Neural cell (in vitro differentiated cells): Measurements from ENCODE around the gene MRPS10. TPM values are rescaled to one million over a fixed set of nuclear protein-coding genes. Genes with fewer than 3 reads are reported as not detected.
A peak's percentile ranks its signal among the peaks of the same experiment; 100 is the strongest.

Source experiments
- H2AFZ ChIP-seq: fragments of 200-600, 300-800 bp; sonication (generic), shearing (Covaris generic); 2 replicates; pipeline ENCODE4 v1.6.0; 2014; ENCODE audit warnings: low read depth, mild to moderate bottlenecking, antibody characterized with exemption, low read length, moderate library complexity
- H3F3A ChIP-seq: fragments of 200-600 bp; shearing (Covaris generic); 2 replicates; pipeline ENCODE4 v1.6.1; 2016; ENCODE audit warnings: mild to moderate bottlenecking, moderate library complexity, mixed read lengths, antibody characterized with exemption, low read length; ENCODE audit not compliant: insufficient read depth, poor library complexity, severe bottlenecking
- H3K27ac ChIP-seq: fragments of 200-600, 300-800 bp; sonication (generic), shearing (Covaris generic); 2 replicates; pipeline ENCODE4 v1.5.1; 2014; ENCODE audit warnings: mild to moderate bottlenecking, low read length, moderate library complexity
- H3K27me3 ChIP-seq: fragments of 300-800, 200-600 bp; sonication (generic), shearing (Covaris generic); 2 replicates; pipeline ENCODE4 v1.6.0; 2014; ENCODE audit warnings: mild to moderate bottlenecking, low read depth, low read length, moderate library complexity; ENCODE audit not compliant: insufficient read depth
- H3K36me3 ChIP-seq: fragments of 300-800, 200-600 bp; sonication (generic), shearing (Covaris generic); 2 replicates; pipeline ENCODE4 v1.5.1; 2014; ENCODE audit warnings: mild to moderate bottlenecking, antibody characterized with exemption, low read length, moderate library complexity; ENCODE audit not compliant: insufficient read depth
- H3K4me2 ChIP-seq: fragments of 300-800, 200-600 bp; sonication (generic), shearing (Covaris generic); 2 replicates; pipeline ENCODE4 v1.6.0; 2014; ENCODE audit warnings: mild to moderate bottlenecking, low read length
- H3K4me3 ChIP-seq: fragments of 300-800, 200-600 bp; sonication (generic), shearing (Covaris generic); 2 replicates; pipeline ENCODE4 v1.5.1; 2014; ENCODE audit warnings: mild to moderate bottlenecking, low read length, moderate library complexity
- H3K79me2 ChIP-seq: fragments of 200-600 bp; shearing (Covaris generic); replicated peaks from 2 replicates; pipeline ENCODE4 v1.6.0; 2014; ENCODE audit warnings: mild to moderate bottlenecking, low read length, moderate library complexity; ENCODE audit not compliant: insufficient read depth
- H3K9ac ChIP-seq: fragments of 300-800, 200-600 bp; sonication (generic), shearing (Covaris generic); 2 replicates; pipeline ENCODE4 v1.6.1; 2016; ENCODE audit warnings: mild to moderate bottlenecking, low read length, mixed read lengths
- H3K9me2 ChIP-seq: fragments of 200-600 bp; shearing (Covaris generic); 2 replicates; pipeline ENCODE4 v1.6.1; 2016; ENCODE audit warnings: mild to moderate bottlenecking, low read length, mixed read lengths; ENCODE audit not compliant: insufficient read depth
- H3K9me3 ChIP-seq: fragments of 200-600, 300-800 bp; sonication (generic), shearing (Covaris generic); 2 replicates; pipeline ENCODE4 v1.6.1; 2016; ENCODE audit warnings: mild to moderate bottlenecking, mixed run types, low read length, moderate library complexity, mixed read lengths
- H4K20me1 ChIP-seq: fragments of 200-600 bp; shearing (Covaris generic); 2 replicates; pipeline ENCODE4 v1.6.1; 2016; ENCODE audit warnings: mild to moderate bottlenecking, mixed run types; ENCODE audit not compliant: insufficient read depth
- CTCF ChIP-seq: fragments of 450-650 bp; IDR thresholded peaks from 2 replicates; pipeline ENCODE4 v1.5.1; 2014; ENCODE audit warnings: antibody characterized with exemption, mild to moderate bottlenecking, moderate library complexity; ENCODE audit not compliant: poor library complexity, severe bottlenecking
- EP300 ChIP-seq: fragments of 450-650 bp; conservative IDR thresholded peaks from 2 replicates; pipeline ENCODE4 v1.6.1; 2014; ENCODE audit warnings: antibody characterized with exemption, mild to moderate bottlenecking, moderate library complexity; ENCODE audit not compliant: poor library complexity, severe bottlenecking
- EZH2 ChIP-seq: fragments of 200-600, 300-800 bp; shearing (Covaris generic), sonication (generic); IDR thresholded peaks from 2 replicates; pipeline ENCODE4 v1.6.1; 2014; ENCODE audit warnings: antibody characterized with exemption, low read length, borderline replicate concordance, mild to moderate bottlenecking; ENCODE audit not compliant: insufficient read depth, poor library complexity, severe bottlenecking
- MXI1 ChIP-seq: fragments of 450-650 bp; conservative IDR thresholded peaks from 2 replicates; pipeline ENCODE4 v1.6.1; 2014; ENCODE audit warnings: antibody characterized with exemption, mild to moderate bottlenecking; ENCODE audit not compliant: poor library complexity, severe bottlenecking
- POLR2AphosphoS5 ChIP-seq: IDR thresholded peaks from 2 replicates; pipeline ENCODE4 v1.6.1; 2012
- RAD21 ChIP-seq: fragments of 450-650 bp; conservative IDR thresholded peaks from 2 replicates; pipeline ENCODE4 v1.6.1; 2014; ENCODE audit warnings: antibody characterized with exemption, mild to moderate bottlenecking, moderate library complexity
- SMC3 ChIP-seq: fragments of 450-650 bp; conservative IDR thresholded peaks from 2 replicates; pipeline ENCODE4 v1.6.1; 2014; ENCODE audit warnings: antibody characterized with exemption, mild to moderate bottlenecking, moderate library complexity; ENCODE audit not compliant: poor library complexity
- TAF1 ChIP-seq: IDR thresholded peaks from 2 replicates; pipeline ENCODE4 v1.6.1; 2012; ENCODE audit warnings: low read depth
- polyA plus RNA-seq: library from polyadenylated mRNA; depleted of rRNA; stranded (reverse); fragments of >200 nt; gene quantifications from 2 replicates; pipeline ENCODE4 v1.2.3, GENCODE V29; 2014
- TF ChIP-seq, protein P1 (sequence below): IDR thresholded peaks from 2 replicates; pipeline ENCODE4 v1.6.1; 2012; ENCODE audit warnings: borderline replicate concordance

MRPS10 gene
- polyA plus RNA-seq, 1 donor from 2014 or later, result 37.4 TPM

DNA sequence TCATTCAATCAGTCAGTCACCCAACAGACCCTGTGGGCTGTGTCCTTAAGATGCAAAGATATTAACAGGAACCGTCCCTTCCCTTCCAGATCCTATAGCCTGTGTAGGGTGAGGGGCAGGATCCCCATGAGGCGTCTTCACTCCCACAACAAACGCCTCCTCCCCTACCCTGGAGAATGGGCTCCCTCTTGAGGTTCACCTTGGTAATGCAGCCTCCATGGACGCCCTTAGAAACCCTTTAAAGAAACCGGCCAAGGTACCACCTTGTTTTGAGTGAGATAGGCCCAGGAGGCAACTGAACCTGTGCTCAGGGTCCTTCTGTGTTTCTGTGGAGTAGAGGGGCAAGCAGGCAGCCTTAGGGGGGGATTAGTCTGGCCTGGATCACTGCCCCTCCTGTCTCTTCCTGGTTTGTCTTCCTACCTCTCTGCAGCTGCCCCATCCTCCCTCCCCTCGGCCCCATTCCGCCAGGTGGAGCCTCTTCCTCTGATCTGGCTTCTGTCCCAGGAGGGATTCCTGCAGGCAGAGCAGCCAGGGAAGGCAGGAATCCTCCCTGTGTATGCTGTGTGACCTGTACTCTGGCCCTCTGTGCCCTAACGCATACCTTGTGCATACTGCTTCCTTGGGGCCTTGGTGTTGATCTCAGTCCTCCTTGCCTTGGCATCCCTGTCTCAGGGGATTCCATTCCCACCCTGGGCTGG is 51.1 kb downstream of the MRPS10 start:
- Histone ChIP-seq H3K27me3 (no peaks in the 10 kb centered on the region), H4K20me1 (no peaks in the 10 kb centered on the region), H3F3A (no peaks in the 10 kb centered on the region), H3K9me2 (no peaks in the 10 kb centered on the region), H3K4me2 (no peak overlapping the region), H3K9ac (no peak overlapping the region), H3K36me3 (no peaks in the 10 kb centered on the region), H3K4me3 (no peak overlapping the region), H3K9me3 (no peaks in the 10 kb centered on the region), H3K79me2 (no peaks in the 10 kb centered on the region), H2AFZ (no peak overlapping the region), H3K27ac (no peak overlapping the region)
- TF ChIP-seq SMC3 (peak; percentile 66), MXI1 (no peak), CTCF (peak; percentile 80), RAD21 (peak; percentile 75)

GRCh38 chr6:42165016-42165415 is 52.6 kb downstream of the MRPS10 start:
- Histone ChIP-seq H4K20me1 (no peaks in the 10 kb centered on the region), H3K27me3 (no peaks in the 10 kb centered on the region), H3K79me2 (no peaks in the 10 kb centered on the region), H3K27ac (no peak overlapping the region), H3K9me3 (no peaks in the 10 kb centered on the region), H3K4me2 (no peak overlapping the region), H3K4me3 (no peak overlapping the region), H3F3A (no peaks in the 10 kb centered on the region), H2AFZ (no peak overlapping the region), H3K36me3 (no peaks in the 10 kb centered on the region), H3K9me2 (no peaks in the 10 kb centered on the region), H3K9ac (no peak overlapping the region)
- TF ChIP-seq TAF1 (no peak), RAD21 (no peak), POLR2AphosphoS5 (no peak), EP300 (no peak), EZH2 (no peak), SMC3 (no peak), CTCF (no peak), MXI1 (no peak)
- TF ChIP-seq, protein P1, sequence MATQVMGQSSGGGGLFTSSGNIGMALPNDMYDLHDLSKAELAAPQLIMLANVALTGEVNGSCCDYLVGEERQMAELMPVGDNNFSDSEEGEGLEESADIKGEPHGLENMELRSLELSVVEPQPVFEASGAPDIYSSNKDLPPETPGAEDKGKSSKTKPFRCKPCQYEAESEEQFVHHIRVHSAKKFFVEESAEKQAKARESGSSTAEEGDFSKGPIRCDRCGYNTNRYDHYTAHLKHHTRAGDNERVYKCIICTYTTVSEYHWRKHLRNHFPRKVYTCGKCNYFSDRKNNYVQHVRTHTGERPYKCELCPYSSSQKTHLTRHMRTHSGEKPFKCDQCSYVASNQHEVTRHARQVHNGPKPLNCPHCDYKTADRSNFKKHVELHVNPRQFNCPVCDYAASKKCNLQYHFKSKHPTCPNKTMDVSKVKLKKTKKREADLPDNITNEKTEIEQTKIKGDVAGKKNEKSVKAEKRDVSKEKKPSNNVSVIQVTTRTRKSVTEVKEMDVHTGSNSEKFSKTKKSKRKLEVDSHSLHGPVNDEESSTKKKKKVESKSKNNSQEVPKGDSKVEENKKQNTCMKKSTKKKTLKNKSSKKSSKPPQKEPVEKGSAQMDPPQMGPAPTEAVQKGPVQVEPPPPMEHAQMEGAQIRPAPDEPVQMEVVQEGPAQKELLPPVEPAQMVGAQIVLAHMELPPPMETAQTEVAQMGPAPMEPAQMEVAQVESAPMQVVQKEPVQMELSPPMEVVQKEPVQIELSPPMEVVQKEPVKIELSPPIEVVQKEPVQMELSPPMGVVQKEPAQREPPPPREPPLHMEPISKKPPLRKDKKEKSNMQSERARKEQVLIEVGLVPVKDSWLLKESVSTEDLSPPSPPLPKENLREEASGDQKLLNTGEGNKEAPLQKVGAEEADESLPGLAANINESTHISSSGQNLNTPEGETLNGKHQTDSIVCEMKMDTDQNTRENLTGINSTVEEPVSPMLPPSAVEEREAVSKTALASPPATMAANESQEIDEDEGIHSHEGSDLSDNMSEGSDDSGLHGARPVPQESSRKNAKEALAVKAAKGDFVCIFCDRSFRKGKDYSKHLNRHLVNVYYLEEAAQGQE, result no peak
